ENCODE measurements around the gene FOXRED2.
"Not testable (repeated sequence)": the region's sequence is repeated elsewhere in the genome, so short reads cannot be mapped to it uniquely, and the experiment has no call there.

FOXRED2 gene

GRCh38 chr22:36467946-36468345 is 38.9 kb downstream of the FOXRED2 start:
- no peak for DNase-seq

GRCh38 chr22:36467042-36467810 is 39.6 kb downstream of the FOXRED2 start:
- DNase-seq: no peak

GRCh38 chr22:36466258-36466657 is 40.6 kb downstream of the FOXRED2 start:
- DNase-seq: no peak

- no peak for DNase-seq
Measured at GRCh38 chr22:36465232-36466021, 41.4 kb downstream of the FOXRED2 start.

- DNase-seq: no peak
Measured at GRCh38 chr22:36464715-36465231, 42.1 kb downstream of the FOXRED2 start.

- no peak for DNase-seq
Measured at GRCh38 chr22:36463783-36464184, 43.1 kb downstream of the FOXRED2 start.

GRCh38 chr22:36461665-36462649 is 44.9 kb downstream of the FOXRED2 start:
- DNase-seq: no peak

GRCh38 chr22:36460202-36460601 is 46.6 kb downstream of the FOXRED2 start:
- no peak for DNase-seq

GRCh38 chr22:36457688-36458450 is 49.0 kb downstream of the FOXRED2 start:
- DNase-seq: no peak

- no peak for DNase-seq
Measured at GRCh38 chr22:36456464-36456845, 50.4 kb downstream of the FOXRED2 start.

- DNase-seq: no peak
Measured at GRCh38 chr22:36455571-36456463, 51.0 kb downstream of the FOXRED2 start.

GRCh38 chr22:36454916-36455570 is 51.8 kb downstream of the FOXRED2 start:
- peak; percentile 84 to 88 (median 88) for DNase-seq

- DNase-seq: no peak
Measured at GRCh38 chr22:36453855-36454378, 52.9 kb downstream of the FOXRED2 start.

- not testable (repeated sequence) for DNase-seq
Measured at GRCh38 chr22:36452978-36453607, 53.7 kb downstream of the FOXRED2 start.

GRCh38 chr22:36452250-36452977 is 54.4 kb downstream of the FOXRED2 start:
- DNase-seq: no peak

- DNase-seq: not testable (repeated sequence)
Measured at GRCh38 chr22:36450923-36451322, 55.9 kb downstream of the FOXRED2 start.

- DNase-seq: no peak
Measured at GRCh38 chr22:36449596-36450175, 57.2 kb downstream of the FOXRED2 start.

- no peak for DNase-seq
Measured at GRCh38 chr22:36447632-36448031, 59.2 kb downstream of the FOXRED2 start.
